ENCODE results near the gene RAB41. TPM values are rescaled to one million over a fixed set of nuclear protein-coding genes. Genes with fewer than 3 reads are reported as not detected.

Gene RAB41
- not detected in 2 replicates for total RNA-seq

GRCh38 chrX:70281951-70282350, at the start of gene RAB41:
Gene RAB41, plus strand, starts transcription at chrX:70282172. Its CDS starts 46 bp downstream, at chrX:70282218.

DNA sequence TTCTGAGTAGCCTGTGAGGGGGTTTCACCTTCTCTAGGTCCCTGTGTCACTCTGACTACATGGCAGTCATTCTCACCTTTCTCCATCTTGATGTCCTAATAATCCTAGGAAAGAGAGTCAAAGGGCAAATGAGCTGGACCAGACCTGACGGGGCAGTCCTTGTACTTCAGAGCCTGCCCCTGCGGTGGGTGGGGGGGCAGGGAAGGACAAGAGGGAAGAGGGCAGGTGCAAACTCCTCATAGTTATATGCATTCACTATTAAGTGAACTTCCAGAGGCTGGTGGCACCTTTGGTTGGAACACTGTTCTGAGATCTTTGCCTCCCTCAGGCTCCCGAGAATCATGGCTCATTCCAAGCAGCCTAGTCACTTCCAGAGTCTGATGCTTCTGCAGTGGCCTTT, 47.6 kb upstream of the RAB41 start, which contains the start of gene AWAT1:
AWAT1 (plus strand) TSS at position 301 of the 400 bp plus-strand sequence; CDS start at position 342, 41 bp downstream.

GRCh38 chrX:70260104-70260503, 21.9 kb upstream of the RAB41 start, which contains the start of gene P2RY4:
Gene P2RY4, minus strand, starts transcription at chrX:70260204. Its CDS starts 580 bp downstream, at chrX:70259624.

DNA sequence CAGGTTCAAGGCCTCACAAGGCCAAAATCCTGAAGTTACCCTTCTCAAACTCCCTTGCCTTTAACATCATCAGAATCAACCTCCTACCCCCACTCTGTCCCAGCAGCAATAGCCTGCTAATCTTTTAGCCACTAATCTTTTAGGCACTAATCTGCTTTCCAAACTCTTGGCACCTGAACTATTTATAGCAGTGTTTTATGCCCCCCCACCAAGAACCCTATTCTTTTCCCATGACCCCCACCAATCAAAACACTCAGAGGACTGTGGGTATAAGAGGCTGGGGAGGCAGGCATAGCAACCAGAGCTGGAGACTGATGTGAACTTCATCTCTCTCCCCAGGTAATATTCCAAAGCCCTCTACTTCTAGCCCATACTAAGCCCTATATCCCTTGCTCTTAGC, 13.9 kb upstream of the RAB41 start, which contains the start of gene ARR3:
ARR3 (plus strand) TSS at position 301 of the 400 bp plus-strand sequence. CDS start 1,052 bp downstream, outside the sequence.

DNA sequence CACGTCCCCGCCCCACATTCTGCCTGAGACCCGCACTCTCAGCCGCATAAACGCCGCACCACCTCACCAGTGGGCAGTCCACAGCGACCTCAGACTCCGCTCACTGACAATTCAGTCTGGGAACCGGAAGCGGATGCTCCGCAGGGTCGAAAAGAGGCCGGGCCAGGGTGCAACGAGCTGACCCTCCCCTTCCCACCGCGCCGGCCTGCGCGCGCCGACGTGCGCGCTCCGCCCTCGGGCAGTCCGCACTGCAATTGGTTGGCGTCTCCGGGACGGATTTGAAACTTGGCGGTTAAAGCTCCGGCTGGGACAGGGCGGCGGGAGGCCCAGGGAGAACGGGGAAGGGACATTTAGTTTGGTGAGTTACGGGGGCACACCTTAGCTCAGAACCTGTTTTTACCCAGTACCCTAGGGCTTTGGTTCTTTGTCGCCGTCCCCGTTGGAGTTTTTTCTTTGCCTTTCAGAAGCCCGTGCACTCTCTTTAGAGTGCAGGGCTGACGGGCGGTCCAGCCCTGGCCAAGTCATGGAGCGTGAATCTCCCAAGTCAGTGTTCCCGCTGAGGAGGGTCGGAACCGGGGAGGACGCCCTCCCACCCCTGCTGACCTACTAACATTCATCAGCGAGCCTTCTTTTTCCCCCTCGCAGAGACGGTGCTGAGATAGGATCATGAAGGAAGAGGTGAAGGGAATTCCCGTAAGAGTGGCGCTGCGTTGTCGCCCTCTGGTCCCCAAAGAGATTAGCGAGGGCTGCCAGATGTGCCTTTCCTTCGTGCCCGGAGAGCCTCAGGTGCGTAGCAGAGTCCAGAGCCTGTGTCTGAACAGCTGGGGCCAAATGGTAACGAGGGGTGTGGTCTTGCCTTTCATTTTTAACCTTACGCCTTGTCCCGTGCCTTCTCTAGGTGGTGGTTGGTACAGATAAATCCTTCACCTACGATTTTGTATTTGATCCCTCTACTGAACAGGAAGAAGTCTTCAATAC, 8.1 kb downstream of the RAB41 start, which contains the start of the genes KIF4A and PDZD11:
KIF4A (plus strand) TSS at position 312 of the 978 bp plus-strand sequence; CDS start at position 667, 355 bp downstream.
PDZD11 (minus strand) TSS at position 135 of the 978 bp plus-strand sequence. CDS start 586 bp downstream, outside the sequence.

Other genes with a start within 250 kb of the RAB41 start
- gene AWAT2, start 232.2 kb upstream of the RAB41 start, total RNA-seq, result 0.25 TPM in 1 of 2 replicates, not detected in the other
- not detected in 2 replicates for gene OTUD6A, start 219.7 kb upstream of the RAB41 start, total RNA-seq
- 69.3 and 74.0 TPM in 2 replicates for gene IGBP1, start 148.7 kb upstream of the RAB41 start, total RNA-seq
- 0.16 TPM in 1 of 2 replicates, not detected in the other for gene DGAT2L6, start 104.7 kb upstream of the RAB41 start, total RNA-seq
- gene AWAT1, start 47.5 kb upstream of the RAB41 start, total RNA-seq, result not detected in 2 replicates
- gene P2RY4, start 22.0 kb upstream of the RAB41 start, total RNA-seq, result 0.06 TPM in 1 of 2 replicates, not detected in the other
- gene ARR3, start 13.8 kb upstream of the RAB41 start, total RNA-seq, result not detected in 2 replicates
- 30.0 and 31.4 TPM in 2 replicates for gene PDZD11, start 7.8 kb downstream of the RAB41 start, total RNA-seq
- gene KIF4A, start 7.9 kb downstream of the RAB41 start, total RNA-seq, result 11.3 and 13.8 TPM in 2 replicates
- gene GDPD2, start 141.1 kb downstream of the RAB41 start, total RNA-seq, result not detected in 2 replicates
- 0.32 and 1.4 TPM in 2 replicates for gene DLG3, start 162.7 kb downstream of the RAB41 start, total RNA-seq

Measured in bladder microvascular endothelial cell (primary cell).